Right lobe of liver (tissue), 6 donors: ENCODE measurements around the gene FBXL14. TPM values are rescaled to one million over a fixed set of nuclear protein-coding genes. Genes with fewer than 3 reads are reported as not detected.

ENCODE experiments used
- ATAC-seq, 4 donors: fragments of 200-7000 bp; cut with Tn5 transposase; one replicate each; pipeline ENCODE4 v1.9.1; 2020; ENCODE audit warnings: mild to moderate bottlenecking in 4 of 4, moderate library complexity in 4 of 4
- DNase-seq, 3 donors: peaks; one replicate each; pipeline ENCODE4 v3.0.0-alpha.2; 2020
- H3K27ac ChIP-seq, 3 donors: fragments of 200-600 bp; one replicate each; pipeline ENCODE4 v1.8.0; 2022
- H3K27me3 ChIP-seq, 2 donors: fragments of 200-600 bp; one replicate each; pipeline ENCODE4 v1.8.0; 2022
- H3K36me3 ChIP-seq, 4 donors: fragments of 200-600 bp; sonication (generic) in 1 of 4; one replicate each; pipeline versions ENCODE4 v1.5.1 to v1.8.0; 2017 to 2022; ENCODE audit warnings: control low read depth in 1 of 4
- H3K4me1 ChIP-seq, 4 donors: fragments of 200-600 bp; sonication (generic) in 1 of 4; one replicate each; pipeline versions ENCODE4 v1.5.1 to v1.8.0; 2017 to 2022; ENCODE audit warnings: control low read depth in 1 of 4
- H3K4me3 ChIP-seq, 3 donors: fragments of 200-600 bp; one replicate each; pipeline ENCODE4 v1.8.0; 2022
- H3K9me3 ChIP-seq, 4 donors: fragments of 200-600 bp; sonication (generic) in 1 of 4; one replicate each; pipeline versions ENCODE4 v1.5.1 to v1.8.0; 2017 to 2022; ENCODE audit warnings: control low read depth in 1 of 4
- POLR2A ChIP-seq: fragments of 450-650 bp; IDR thresholded peaks from one replicate; pipeline ENCODE4 v1.6.1; 2017; ENCODE audit warnings: antibody characterized with exemption, mild to moderate bottlenecking
- WGBS: methylation state at CpG from one replicate; pipeline ENCODE4 v1.1.6; 2018; ENCODE audit warnings: low coverage, low lambda C conversion rate; ENCODE audit not compliant: insufficient coverage; ENCODE audit errors: missing lambda C conversion rate; 5-methylcytosine and 5-hydroxymethylcytosine counted together
- intact Hi-C, 2 donors: fragments of 100-400 bp; cut with DNase I; formaldehyde crosslinking; loops; one replicate each; pipeline versions ENCODE4 v1.11.2 to v1.14.1; 2022
- total RNA-seq, 6 experiments: library from RNA; depleted of rRNA in 2 of 6; stranded (reverse); fragments of >200 nt in 2 of 6; fragmentation: NEBNext Ultra II Directional in 3 of 6; extraction: Animal tissue kit (Norgen Biotek cat#: 25700) in 3 of 6; gene quantifications; one replicate each; pipeline versions ENCODE4 v1.1.0 to v1.2.4, GENCODE V29; 2016 to 2023
- TF ChIP-seq, protein P1 (sequence below), 4 donors: fragments of 200-600 bp in 3 of 4; fragments of 450-650 bp in 1 of 4; IDR thresholded peaks; one replicate each; pipeline versions ENCODE4 v1.5.1 to v1.8.0; 2016 to 2022; ENCODE audit warnings: antibody characterized with exemption in 4 of 4, mild to moderate bottlenecking in 2 of 4
- donor health status: DM: no; HTN: yes; CAD: no.
- donor health status: DM: no; HTN: no; CAD: no.
- donor health status: DM: no; HTN: no; CAD: no.
- donor health status: DM: no; HTN: yes; CAD: no.
- donor health status: DM: no; HTN: yes; CAD: no.

The FBXL14 gene
- total RNA-seq, 6 experiments from 2014 or later, result 4.7 to 6.8 (median 5.4) TPM

DNA sequence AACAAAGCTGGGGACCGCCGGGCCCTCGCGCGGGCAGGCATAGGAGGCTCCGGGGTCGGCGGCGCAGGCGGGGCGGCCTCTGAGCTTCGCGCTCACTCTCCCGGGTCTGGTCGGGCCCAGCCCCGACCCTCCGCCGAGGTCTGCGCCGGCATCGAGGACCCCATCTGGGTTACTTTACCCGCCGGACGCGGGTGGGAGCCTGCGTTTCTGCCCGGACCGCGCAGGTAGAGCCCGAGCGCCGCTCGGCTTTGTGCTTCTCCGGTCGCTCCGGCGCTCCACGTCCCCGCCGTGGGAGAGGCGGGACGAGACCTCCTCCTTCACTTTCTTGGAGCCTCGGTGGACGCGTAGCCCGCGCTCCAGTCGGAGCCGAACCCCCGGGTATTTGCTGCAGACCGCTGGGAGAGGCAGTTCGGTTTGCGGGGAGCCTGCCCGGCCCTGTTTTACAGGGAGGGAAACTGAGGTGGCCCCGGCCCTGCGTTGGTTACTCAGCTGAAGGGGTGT, 63.2 kb downstream of the FBXL14 start:
- intact Hi-C loops, result no loop called here
- Histone ChIP-seq H3K4me1 (peaks cover 0 to 6% (median 0%) of the 10 kb centered on the region in 4 donors), H3K9me3 (no peaks in the 10 kb centered on the region), H3K27me3 (peaks cover 0 to 8% of the 10 kb centered on the region in 2 donors), H3K27ac (no peak overlapping the region), H3K4me3 (peak overlapping the region; percentile 23 to 50 (median 37)), H3K36me3 (no peaks in the 10 kb centered on the region)
- no peak for DNase-seq
- TF ChIP-seq POLR2A, result no peak
- TF ChIP-seq, protein P1, sequence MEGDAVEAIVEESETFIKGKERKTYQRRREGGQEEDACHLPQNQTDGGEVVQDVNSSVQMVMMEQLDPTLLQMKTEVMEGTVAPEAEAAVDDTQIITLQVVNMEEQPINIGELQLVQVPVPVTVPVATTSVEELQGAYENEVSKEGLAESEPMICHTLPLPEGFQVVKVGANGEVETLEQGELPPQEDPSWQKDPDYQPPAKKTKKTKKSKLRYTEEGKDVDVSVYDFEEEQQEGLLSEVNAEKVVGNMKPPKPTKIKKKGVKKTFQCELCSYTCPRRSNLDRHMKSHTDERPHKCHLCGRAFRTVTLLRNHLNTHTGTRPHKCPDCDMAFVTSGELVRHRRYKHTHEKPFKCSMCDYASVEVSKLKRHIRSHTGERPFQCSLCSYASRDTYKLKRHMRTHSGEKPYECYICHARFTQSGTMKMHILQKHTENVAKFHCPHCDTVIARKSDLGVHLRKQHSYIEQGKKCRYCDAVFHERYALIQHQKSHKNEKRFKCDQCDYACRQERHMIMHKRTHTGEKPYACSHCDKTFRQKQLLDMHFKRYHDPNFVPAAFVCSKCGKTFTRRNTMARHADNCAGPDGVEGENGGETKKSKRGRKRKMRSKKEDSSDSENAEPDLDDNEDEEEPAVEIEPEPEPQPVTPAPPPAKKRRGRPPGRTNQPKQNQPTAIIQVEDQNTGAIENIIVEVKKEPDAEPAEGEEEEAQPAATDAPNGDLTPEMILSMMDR (IDR thresholded peaks at IDR 0.05), result no peak
- peak; percentile 32 to 55 (median 40) for ATAC-seq
- 0% methylated on average over 8 of the region's 56 CpGs for WGBS

DNA sequence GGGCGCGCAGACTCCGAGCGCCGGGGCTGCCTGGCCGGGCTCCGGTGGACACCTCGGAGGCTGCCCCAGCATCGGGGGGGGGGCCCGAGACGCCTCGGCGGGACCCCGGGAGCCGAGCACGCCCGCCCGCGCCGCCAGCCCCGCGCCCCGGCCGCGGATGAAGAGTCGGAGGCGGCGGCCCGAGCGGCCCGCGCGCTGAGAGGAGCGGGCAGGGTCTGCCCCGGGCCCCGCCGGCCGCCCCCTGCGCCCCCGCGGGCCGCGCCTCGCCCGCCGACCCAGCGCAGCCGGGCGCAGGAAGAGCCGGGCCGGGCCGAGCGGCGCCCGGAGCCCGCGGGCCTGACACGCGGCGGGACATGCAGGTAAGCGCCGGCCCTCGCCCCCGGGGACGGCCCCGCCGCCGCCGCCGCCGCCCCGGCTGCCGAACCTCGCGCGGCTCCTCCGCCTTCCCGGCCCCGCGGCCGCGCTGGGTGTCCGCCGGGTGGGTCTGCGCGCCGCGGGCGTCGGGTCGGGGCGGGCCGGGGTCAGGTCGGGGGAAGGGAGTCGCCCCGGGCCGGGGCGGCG, 63.7 kb downstream of the FBXL14 start:
- intact Hi-C loops, result no loop called here
- no peaks in the 10 kb centered on the region for H3K36me3 ChIP-seq
- H3K4me3 ChIP-seq, result peak overlapping the region; percentile 23 to 50 (median 37)
- no peaks in the 10 kb centered on the region for H3K9me3 ChIP-seq
- no peak for ATAC-seq
- DNase-seq, result no peak
- peaks cover 0 to 6% (median 0%) of the 10 kb centered on the region in 4 donors for H3K4me1 ChIP-seq
- TF ChIP-seq POLR2A, result no peak
- TF ChIP-seq, protein P1 (IDR thresholded peaks at IDR 0.05), result no peak
- no peak overlapping the region for H3K27ac ChIP-seq
- WGBS, result no CpG with 5 or more reads among the region's 99 CpGs
- H3K27me3 ChIP-seq, result peaks cover 0 to 8% of the 10 kb centered on the region in 2 donors

DNA sequence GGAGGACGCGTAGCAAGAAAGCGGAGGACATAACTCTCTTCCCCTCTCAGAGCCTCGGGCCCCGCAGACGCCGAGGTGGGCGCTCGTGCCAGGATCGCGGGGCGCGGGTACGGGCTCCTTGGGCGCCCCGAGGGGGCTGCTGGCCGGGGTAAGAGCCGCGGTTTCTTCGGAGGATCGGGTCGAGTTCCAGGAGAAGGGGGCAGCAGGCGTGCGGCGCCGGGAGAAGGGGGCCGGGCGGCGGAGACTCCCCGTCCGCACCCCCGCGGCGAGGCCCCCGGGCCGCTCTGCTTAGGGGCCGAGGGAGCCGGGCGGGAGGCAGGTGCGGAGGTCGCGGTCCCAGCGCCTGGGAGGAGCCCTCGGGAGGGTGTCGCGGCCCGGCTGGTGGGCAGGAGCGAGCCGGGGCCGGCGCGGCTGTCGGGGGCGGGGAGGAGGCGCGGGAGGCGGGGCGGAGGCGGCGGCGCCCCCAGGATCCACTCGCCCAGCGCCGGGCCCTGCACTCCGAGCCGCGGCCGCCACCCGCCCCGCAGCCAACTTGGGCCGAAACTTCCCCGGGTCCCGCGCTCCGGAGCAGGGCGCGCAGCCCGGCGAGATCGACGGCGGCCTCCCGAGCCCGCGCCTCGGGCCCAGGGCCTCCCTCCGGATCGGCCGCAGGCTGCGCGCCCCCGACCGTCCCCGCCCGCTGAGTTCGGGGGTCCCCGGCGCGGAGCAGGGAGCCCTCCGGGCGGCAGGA, 64.4 kb downstream of the FBXL14 start:
- Histone ChIP-seq H3K27ac (no peak overlapping the region), H3K9me3 (no peaks in the 10 kb centered on the region), H3K36me3 (no peaks in the 10 kb centered on the region), H3K4me1 (peaks cover 0 to 6% (median 0%) of the 10 kb centered on the region in 4 donors), H3K4me3 (peak overlapping the region in 2 of 3 donors; percentile 14 to 47), H3K27me3 (peaks cover 0 to 8% of the 10 kb centered on the region in 2 donors)
- intact Hi-C loops, result no loop called here
- TF ChIP-seq, protein P1 (IDR thresholded peaks at IDR 0.05), result no peak
- no peak for TF ChIP-seq POLR2A
- ATAC-seq (peak; percentile 15 to 49 (median 29)), DNase-seq (no peak)
- no CpG with 5 or more reads among the region's 101 CpGs for WGBS

DNA sequence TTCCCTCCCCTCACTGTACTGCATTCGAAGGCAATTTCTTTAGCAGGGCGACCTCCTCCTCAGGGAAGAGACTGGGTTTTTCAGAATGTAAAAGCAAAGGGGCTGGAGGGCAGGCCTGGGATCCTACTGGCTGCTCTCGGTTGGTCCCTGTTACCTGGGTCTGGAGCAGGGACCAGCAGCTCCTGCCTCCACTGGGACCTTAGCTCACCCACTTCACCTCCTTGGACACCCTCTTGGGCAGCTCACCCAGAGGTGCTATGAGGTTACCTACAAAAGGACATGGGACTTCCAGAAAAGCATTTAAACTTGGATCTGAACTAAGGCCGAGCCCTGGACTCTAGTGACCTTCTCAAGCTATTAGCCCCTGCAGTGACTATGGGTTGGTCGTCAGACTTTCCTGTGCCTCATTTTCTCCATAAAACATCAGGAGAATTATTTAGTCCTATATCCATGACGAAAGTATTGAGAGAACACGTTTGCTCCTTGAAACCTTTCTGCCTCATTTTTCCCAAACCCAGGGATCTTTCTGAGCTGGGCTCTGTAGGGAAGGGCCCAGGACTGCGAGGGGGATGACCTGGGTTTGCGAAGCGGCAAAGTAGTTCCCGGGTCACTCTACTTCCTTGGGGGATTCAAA, 65.0 kb downstream of the FBXL14 start:
- Histone ChIP-seq H3K36me3 (no peaks in the 10 kb centered on the region), H3K4me3 (peak overlapping the region in 1 of 3 donors; percentile 14), H3K27me3 (peaks cover 0 to 8% of the 10 kb centered on the region in 2 donors), H3K27ac (no peak overlapping the region), H3K9me3 (no peaks in the 10 kb centered on the region), H3K4me1 (peaks cover 0 to 6% (median 0%) of the 10 kb centered on the region in 4 donors)
- intact Hi-C loops, result no loop called here
- DNase-seq, result no peak
- WGBS, result 51% methylated on average over 7 of the region's 11 CpGs
- TF ChIP-seq POLR2A, result no peak
- TF ChIP-seq, protein P1 (IDR thresholded peaks at IDR 0.05), result no peak
- no peak for ATAC-seq
